GM19438 (cell line): ENCODE measurements around the gene TXNDC2.

Experiments used
- ATAC-seq: cut with Tn5 transposase; IDR thresholded peaks from one replicate; pipeline ENCODE4 v1.9.1; 2021; ENCODE audit warnings: low read depth; ENCODE audit not compliant: unreplicated experiment

TXNDC2 gene

DNA sequence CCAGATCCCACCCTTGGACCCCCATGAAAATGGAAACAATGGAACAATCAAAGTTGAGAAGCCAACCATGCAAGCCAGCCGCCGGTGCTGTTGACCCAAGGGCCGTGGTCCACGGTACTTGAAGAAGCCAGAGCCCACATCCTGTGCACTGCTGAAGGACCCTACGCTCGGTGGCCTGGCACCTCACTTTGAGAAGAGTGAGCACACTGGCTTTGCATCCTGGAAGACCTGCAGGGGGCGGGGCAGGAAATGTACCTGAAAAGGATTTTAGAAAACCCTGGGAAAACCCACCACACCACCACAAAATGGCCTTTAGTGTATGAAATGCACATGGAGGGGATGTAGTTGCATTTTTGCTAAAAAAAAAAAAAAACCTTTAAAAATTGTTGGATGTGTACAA is 26.5 kb upstream of the TXNDC2 start:
- ATAC-seq: no peak

DNA sequence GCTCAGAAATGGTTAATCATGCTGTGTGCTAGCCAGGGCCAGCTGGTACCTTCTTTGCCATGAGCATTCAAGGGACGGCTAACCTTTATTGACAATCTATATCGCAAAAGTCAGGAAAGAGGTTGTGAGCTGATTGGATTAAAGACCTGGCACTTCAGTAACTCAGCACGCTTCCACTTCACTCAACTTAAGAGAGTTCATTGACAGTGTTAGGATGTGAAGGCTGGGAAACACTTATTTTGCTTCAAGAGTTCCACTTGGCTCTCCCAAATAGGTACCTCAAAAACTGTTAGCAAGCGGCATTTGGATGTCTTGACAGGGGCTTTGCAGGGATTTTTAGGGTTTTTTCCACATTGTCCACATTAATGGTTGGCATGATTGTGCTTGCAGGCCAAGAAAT is 25.1 kb upstream of the TXNDC2 start:
- ATAC-seq: no peak

DNA sequence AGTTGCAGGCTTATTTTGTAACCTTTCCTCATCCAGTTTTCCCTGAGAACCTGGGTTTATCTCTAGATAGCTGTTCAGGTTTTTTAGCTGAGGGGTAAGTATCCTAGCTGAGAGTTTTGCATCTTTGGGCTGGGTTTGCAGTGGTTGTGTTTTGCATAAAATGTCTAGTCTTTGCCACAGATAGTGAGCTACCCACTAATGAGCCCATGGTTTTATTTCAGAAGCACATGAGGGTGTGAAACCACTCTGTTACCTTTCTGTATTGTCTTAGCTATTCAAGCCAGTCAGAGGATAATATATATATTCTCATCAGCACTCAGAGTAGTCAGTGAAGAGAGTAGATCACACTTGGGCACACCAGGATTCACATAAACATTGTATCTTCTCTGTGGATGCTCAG is 24.6 kb upstream of the TXNDC2 start:
- ATAC-seq: peak; percentile 82

DNA sequence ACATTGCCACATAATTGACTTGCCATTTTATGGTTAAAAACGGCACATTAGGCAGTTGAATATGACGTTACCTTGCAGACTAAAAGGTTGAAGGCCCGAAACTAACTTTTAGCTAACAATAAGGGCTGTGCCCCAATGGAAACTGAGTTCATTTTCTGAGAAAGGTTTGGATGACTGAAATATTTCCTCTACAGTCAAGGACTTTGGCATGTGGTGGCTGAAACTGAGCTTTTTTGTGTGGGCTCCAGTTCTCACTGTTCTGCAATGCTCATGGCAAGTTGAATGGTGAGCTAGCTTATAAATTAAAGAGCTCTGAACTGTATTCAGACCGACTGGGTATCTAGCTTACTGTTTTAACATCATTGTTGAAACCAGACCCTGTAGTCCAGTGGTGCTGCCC is 23.8 kb upstream of the TXNDC2 start:
- ATAC-seq: peak; percentile 64

DNA sequence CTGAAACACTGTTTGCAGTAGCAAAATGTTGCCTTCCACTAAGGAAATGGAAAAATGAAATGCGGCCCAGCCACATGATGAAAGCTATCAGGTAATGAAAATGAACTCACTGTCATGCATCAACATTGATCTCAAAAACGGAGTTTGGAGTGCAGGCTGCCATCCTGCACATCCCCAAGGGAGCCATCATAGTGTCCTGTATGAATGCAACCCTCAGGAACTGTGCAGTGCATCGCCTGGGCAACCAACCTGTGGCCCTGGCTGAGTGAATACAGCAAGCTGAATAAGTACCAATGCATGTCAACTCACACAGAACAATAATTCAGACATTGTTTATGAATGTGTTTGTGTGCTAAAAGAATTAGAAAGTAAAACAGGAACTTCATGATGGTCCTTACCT is 23.1 kb upstream of the TXNDC2 start:
- no peak for ATAC-seq

DNA sequence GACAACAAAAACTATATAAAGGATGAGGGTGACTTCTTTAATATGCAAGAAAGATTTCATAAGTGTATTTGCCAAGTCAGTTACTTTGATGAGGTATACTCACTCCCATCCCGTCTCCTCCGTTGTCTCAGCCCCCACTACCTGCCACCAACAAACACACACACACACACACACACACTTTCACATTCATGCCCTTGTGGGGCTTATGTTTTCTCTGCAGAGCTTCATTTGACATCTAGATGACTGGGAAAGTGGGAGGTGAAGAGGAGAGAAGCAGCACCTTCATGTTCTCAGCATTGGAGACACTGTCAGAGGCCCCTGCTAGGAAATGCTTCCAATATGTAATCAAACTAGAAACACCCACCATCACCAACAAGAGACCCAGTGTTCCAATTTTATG is 22.5 kb upstream of the TXNDC2 start:
- no peak for ATAC-seq

DNA sequence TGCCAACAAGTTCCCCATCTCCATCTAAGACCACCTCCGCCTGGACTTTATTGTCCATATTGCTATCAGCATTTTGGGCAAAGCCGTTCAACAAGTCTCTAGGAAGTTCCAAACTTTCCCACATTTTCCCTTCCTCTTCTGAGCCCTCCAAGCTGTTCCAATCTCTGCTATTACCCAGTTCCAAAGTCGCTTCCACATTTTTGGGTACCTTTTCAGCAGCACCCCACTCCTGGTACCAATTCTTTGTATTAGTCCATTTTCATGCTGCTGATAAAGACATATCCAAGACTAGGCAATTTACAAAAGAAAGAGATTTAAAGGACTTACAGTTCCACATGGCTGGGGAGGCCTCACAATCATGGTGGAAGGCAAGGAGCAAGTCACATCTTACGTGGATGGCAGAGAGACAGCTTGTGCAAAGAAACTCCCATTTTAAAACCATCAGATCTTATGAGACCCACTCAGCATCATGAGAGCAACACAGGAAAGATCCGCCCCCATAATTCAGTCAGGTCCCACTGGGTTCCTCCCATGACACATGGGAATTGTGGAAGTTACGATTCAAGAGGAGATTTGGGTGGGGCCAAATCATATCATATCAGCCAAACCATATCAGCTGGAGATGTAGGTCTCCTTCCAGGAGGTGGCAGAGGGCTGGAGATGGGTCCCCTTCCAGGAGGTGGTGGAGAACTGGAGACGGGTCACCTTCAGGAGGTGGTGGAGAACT is 19.8 kb upstream of the TXNDC2 start:
- no peak for ATAC-seq

DNA sequence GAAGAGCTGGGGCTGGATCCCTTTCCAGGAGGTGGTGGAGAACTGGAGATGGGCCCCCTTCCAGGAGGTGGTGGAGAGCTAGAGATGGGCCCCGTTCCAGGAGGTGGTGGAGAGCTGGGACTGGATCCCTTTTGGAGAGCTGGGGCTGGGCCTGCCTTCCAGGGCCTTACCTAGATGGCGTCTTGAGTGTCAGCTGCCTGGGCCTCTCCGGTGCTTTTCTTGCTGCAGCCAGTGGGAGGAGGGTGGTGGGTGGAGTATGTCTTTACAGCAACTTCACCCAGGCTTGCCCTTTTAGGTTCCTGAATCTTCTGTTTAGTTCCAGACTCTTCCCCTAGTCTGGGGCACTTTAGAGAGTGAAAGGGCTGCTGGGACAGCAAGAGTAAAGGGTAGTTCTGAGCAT is 19.1 kb upstream of the TXNDC2 start:
- ATAC-seq: no peak

DNA sequence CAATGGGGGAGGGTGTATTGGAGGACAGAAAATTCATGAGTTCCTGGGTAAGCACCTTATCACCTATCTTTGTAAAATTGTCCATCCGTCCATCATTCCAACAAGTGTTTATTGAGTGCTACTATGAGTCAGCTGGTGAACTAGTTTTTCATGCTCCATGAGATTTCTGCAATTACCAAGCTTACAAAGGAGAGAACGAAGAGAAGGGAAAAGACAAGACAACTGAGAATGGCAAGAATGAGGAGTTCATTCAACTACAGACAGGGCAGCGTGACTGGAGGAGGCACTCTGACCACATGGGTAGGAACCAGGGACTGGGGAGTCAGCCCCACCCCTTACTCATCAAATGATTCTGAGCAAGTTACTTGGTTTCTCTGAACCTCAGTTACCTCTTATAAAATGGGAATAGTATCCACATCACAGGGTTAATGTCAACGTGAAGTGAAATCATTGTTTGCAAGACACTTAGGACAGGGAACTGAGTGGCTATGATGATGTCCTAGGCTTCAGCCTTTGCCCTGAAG is 18.6 kb upstream of the TXNDC2 start:
- no peak for ATAC-seq

DNA sequence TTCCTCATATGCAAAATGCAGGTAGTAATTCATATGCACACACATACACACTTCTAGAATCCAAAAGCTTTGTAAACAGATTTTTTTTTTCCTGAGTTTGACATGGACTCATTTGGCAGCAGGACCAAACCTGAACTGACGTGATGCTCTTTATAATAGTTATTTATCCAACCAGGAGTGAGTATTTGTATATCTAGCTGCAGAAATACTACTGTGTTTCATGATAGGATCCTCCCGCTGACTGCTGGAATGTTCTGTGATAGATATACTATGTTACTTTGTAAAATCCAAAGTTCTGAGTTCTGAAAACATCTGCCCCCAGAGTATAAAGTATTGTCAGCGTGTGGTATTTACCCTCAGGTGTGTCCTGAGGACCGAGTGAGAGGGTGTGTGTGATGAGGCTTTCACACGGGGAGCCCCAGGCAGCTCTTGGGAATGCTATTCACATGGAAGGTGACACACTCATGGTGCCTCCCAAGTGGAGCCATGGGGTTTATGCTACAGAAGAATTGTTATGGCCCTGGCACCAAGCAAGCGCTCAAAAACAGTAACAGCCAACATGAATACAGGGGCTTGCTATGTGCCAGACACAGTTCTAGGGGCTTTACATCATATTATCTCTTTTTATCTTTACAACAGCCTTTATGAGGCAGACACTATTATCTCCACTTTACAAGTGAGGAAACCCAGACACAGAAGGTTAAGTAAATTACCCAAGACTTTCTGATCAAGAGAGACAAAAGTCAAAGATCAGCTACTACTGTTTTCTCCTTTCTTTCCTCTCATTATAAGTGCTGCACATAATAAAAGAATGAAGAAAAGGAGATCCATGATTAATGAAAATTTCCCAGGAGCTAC is 16.7 kb upstream of the TXNDC2 start:
- ATAC-seq: no peak

DNA sequence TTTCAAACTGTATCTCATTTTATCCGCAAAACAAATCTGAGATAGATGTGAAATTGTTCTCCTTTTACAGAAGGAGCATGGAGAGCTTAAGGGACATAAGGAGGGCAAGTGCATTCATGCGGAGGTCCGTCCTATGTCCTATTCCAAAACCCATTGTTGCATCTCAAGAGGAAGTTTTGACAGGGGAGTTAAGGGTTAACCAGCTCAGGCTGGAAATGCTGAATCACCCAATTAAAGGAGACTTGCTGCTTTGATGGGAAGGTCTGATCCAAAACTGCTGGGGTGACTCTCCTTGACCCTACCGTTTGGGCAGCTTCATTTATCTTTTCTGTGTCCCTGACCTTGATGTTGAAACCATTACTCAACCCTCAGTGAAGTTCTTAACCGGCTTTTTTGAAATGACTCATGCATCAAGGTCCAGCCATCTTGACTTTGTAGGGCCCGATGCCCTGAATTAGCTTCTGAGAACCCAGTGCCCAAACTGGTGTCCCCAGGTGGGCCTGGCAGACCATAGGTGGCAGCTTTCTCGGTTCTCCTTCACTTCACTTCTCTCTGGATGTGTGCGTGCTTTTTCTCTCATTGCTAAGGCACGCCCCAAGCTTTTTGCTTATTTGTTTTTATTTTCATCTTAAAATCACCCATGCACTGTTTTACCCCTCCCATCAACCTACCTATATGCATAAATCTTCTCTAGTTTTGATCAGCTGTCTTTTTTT is 15.9 kb upstream of the TXNDC2 start:
- peak; percentile 60 for ATAC-seq

DNA sequence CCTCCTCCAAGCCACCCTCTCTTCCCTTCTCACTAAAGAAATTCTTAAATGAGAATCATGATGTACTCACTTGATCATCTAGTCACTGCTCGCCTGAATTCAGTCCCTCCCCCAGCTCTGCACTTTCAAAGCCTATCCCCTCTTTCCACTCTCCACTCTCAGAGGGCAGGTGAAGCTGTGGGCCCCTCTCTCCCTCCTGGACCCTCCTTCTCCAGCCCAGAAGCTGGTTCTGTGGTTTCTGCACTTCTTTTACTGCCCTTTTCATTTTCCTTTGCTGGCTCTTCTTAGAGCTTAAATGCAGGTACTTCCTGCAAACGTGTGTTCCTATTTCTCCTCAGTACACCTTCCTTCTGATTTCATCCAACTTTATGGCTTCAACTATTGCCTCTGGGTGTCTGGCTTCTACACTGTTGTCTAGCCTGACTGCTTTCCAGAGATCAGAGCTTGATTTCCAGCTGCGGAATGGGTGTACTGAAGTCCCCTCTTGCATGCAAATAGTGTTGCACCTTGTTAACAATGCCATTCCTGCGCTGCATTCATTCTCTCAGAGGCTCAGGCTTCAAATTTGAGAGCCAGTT is 15.3 kb upstream of the TXNDC2 start:
- ATAC-seq: peak; percentile 28

DNA sequence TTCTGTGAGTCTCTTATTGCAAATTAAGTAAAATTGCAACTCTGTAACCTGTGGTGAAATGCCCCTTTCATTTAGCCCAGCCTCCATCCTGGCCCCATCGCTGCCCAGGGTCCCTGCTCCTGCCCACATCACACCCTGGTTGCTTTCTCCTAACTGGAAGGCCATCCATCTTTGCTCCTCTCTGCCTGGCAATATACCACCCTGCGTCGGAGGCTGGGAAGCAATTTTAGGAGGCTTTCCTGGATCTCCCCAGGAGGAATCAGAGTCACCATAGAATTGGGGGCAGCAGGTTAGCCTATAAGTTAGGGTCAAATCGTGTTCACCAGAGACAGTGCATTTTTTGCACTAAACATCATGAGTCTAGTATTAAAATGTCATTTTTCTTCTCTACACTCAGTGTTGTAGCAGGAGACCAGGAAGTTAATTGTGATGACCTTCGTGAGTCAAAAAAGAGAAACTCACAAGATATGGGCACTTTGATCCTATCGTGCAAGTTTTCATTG is 14.5 kb upstream of the TXNDC2 start:
- no peak for ATAC-seq

DNA sequence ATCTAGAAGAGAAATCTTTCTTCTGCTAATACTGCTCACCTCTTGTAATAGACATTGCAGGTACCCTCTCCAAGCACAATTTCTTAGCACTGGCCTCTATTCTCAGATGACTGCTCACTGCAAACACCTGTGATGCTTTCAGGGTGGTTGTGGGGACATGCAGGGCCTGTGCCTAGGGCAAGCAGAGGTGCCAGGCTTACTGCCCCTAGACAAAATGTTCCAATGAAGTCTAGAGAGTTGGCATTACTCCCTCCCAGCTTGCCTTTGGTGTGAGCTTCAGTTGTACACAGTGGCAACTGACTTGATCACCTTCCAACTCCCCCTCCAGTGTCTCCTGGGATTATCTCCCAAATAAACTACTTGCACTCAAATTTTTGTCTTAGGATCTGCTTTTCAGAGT is 12.9 kb upstream of the TXNDC2 start:
- no peak for ATAC-seq

DNA sequence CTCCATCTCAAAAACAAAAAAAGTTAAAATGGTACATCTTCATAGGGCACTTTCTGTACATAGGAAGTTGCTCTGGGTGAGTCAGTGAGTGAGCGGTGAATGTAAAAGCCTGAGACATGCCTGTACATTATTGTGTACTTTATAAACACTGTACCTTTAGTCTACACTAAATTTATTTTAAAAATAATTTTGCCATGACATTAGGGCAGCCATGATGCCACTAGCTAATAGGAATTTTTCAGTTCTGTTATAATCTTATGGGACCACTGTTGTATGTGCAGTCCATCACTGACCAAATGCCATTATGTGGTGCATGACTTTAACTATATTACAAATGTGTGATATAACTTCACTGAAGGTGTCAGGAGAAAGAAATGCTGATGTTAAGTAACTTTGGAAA is 11.0 kb upstream of the TXNDC2 start:
- no peak for ATAC-seq

DNA sequence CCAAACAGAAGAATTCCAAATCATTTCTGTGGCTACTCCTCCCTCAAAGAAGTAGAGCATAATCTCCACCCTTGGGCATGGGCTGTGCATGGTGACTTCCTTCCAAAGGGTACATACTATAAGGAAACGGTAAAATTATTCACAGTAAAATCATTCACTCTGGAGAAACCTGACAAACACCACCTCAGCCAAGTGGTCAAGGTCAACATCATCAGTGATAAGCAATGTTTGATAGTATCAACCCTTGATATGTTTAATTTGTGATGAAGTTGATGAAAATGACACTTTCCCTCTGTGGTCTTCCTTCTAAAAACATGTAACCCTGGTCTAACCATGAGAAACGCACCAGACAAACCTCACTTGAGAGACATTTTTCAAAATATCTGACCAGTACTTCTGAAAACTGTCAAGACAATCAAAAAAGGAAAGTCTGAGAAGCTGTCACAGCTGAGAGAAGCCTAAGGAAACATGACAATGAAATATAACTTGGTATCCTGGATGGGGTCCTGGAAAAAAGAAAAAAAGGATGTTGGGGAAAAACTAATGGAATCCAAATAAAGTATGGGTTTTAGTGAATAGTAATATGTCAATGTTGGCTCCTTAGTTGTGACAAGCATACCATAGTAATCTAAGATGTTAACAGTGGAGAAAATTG is 9.4 kb upstream of the TXNDC2 start:
- ATAC-seq: no peak

DNA sequence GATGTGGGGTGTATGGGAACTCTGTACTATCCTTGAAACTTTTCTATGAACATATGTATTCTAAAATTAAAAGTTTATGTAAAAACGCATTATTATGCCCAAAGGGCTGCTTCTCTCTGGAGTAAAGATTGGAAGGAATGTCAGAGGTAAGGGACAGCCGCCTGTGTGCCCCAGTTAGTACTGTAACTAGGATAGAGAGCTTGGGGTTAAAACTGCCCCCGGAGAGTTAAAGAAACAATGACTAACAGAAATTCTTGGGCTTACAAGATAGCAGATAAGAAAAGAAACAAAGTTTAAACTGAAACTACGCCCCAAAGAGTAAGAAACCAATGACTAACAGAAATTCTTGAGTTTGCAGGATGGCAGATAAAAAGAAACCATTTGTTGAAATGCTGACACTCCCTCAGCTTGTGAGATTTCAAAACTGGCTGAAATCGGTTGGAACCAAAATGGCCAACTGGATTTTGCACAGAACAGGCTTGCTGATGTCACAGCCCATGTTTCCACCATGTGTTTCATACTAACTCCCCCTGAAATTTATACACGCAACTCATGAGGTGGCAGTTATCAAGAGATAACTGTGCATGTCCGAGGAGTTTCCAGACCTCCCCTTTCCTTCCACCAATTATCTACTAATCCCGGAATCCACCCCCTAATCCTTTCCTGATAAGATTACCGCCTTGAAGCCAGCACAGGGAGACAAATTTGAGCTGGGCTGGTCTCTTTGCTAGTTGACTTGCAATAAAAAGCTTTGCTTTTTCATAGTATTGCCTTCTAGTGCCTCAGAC is 8.7 kb upstream of the TXNDC2 start:
- ATAC-seq: no peak

DNA sequence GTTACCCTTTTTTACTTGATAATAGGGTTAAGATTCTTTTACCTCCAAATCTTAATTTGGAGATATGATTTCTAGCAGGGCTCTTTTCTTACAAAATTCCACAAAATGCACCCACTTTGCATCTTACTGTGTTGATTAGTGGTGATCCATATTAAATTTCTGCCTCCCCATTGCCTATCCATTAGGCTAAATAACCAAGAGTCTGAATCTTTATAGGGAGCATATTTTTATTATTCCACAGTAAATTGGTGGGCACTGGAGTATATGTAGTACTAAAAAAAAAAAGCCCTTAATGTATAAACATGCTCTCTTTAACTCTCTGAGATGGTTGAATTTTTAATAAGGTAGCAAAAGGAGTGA is 8.1 kb upstream of the TXNDC2 start:
- ATAC-seq: no peak

DNA sequence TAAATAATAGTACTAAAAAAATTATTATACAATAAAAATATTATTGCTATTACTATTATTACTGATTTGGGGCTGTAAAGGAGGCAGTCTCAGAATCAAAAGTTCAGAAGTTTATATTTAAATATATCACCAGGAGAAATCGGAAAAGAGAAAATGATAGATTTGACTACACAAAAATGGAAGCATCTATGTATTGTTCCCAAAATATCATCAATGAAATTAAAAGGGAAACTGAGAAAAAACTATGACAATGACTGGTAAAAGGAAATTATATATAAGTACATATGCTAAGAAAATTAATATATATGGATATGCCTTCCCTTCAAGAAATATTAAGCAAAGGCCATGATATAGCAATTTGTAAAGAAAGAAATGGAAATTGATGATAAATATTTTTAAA is 7.7 kb upstream of the TXNDC2 start:
- ATAC-seq: no peak
